NCI-H1436 (cell line): ENCODE measurements around the gene TMC4.

Experiments used
- DNase-seq: peaks from one replicate; lab custom pipeline; 2025; lab: John Stamatoyannopoulos, UW

Gene TMC4

DNA sequence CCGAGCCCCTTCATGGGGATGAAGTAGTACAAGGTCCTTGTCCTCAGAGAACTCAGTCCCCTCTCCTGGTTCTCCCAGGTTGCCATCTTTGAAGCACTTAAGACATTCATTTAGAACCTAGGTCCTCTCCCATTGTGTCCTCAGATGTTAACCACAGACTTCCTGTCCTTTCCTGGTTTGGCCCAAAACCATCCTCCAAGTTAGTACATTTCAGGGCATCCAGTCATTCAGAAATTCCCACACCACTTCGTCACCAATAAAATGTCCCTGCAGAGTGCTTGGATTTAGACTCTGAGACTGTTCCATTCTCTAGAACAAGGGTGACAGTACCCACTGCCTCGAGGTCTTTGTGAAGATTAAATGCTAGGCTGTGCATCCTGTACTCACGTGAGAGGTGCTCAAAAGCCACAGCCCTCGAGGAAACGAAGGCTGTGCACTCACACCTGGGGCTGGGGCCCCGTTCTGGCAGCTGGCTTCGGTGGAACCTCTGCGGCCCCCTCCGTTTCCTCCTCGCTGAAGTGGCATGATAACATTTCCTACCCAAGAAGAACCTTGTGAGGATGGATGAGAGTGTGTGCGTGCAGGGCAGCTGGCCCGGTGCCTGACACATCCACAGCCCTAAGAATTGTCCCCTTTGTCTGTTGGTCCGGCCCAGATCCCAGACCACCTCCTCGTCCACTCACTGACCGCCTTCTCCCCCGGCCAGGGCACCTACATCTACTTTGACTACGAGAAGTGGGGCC, 18.2 kb downstream of the TMC4 start:
- no peak for DNase-seq

GRCh38 chr19:54153731-54154326, 19.1 kb downstream of the TMC4 start:
- DNase-seq: no peak

- no peak for DNase-seq
These were observed 20.0 kb downstream of the TMC4 start for GRCh38 chr19:54152878-54153524.

DNA sequence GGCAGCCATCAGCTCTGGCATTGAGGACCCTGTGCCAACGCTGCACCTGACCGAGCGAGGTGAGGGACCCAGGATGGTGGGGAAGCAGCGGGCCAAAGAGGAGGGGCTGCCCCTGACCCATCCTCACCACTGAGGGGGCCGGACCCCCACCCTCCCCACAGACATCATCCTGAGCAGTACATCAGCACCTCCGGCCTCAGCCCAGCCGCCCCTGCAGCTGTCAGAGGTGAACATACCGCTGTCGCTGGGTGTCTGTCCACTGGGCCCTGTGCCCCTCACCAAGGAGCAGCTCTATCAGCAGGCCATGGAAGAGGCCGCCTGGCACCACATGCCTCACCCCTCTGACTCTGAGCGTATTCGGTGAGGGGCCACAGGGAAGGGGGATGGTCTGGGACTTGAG, 20.7 kb downstream of the TMC4 start:
- no peak for DNase-seq

- no peak for DNase-seq
These were observed 21.5 kb downstream of the TMC4 start for GRCh38 chr19:54151362-54152035.

DNA sequence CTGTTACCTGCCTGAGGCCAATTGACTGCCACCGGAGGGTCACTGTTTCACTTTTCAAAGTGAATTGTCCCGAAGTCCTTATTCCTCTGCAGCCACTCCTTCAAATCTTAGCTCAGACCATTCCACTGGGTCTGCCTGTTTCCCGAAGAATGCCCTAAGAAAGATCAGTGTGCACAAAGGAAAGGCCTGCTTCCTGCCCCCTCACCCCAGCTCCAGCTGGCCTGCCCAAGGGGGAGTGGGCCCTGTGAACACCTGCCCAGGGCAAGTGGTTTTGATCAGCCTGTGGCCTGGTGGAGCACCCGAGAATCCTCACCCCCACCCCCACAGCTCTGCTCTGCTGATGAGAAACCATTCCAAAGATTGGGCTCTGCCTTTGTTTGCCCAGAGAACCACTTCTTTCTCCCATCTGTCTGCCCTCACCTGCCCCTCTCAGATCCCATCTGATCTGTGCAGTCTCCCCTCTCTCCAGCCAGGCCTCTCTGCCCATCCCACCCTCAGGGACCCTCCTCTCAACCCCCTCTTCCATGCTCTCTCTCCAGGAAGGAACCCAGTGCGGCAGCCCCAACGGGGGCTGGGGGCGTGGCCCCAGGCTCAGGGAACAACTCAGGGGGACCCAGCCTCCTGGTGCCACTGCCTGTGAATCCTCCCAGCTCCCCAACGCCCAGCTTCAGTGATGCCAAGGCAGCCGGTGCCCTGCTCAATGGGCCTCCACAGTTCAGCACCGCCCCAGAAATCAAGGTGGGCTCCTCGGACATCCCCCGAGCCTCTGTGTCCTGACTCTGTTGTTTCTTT, 23.7 kb downstream of the TMC4 start:
- DNase-seq: no peak

DNA sequence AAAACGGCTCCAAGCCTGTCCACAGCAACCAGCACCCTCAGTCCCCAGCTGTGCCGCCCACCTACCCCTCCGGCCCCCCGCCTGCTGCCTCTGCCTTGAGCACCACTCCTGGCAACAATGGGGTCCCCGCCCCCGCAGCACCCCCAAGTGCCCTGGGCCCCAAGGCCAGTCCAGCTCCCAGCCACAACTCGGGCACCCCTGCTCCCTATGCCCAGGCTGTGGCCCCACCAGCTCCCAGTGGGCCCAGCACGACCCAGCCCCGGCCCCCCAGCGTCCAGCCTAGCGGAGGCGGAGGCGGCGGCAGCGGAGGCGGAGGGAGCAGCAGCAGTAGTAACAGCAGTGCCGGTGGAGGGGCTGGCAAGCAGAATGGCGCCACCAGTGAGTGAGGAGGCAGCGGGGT, 24.8 kb downstream of the TMC4 start:
- no peak for DNase-seq

DNA sequence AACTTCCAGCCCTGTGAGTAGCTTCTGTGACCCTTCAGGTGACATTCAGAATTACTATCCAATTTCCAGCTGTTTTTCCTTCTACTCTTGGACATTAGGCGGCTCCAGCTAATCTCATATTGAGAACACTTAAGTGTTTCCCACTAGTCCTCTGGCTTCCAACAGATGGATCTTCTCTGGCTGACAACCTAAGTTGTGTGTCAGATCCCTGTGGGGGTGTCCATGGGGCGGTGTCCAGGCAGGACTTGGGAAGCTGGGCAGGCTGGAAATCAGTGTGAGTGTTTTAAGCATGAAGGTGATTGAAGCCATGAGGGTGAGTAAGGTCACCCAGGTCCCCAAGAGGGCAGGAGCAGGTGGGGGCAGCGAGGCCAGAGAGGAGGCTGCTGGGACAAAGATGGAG, 25.3 kb downstream of the TMC4 start:
- DNase-seq: no peak

GRCh38 chr19:54145541-54146158, 27.3 kb downstream of the TMC4 start:
- no peak for DNase-seq

DNA sequence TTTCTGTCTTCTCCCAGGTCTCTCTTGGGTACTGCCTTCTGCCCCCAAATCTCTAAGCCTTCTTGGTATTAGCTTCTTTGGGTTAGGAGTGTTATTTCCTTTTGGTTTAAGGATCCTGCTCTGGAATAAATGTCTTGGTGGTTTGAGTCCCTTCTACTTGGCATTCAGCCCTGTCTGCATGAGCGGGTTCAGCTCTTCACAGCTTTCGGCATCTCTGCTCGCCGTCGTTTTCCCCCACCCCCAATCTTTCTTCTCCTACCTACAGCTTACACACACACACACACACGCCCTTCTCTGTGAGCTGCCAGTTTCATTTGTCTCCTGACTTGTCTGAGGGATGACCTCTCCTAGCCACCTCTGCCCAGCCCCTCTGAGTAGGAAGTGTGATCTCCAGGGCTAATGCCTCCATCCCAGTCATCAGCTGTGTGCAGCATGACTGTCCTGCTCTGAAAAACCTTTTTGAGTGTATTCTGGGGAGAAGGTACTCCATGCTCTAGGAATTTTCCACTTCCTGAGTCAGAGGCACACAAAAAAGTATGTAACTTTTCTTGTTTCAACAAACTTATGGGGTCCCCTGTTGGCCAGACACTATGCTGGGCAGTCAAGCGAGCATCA, 30.7 kb downstream of the TMC4 start:
- DNase-seq: no peak

- no peak for DNase-seq
These were observed 31.6 kb downstream of the TMC4 start for GRCh38 chr19:54141356-54141755.

DNA sequence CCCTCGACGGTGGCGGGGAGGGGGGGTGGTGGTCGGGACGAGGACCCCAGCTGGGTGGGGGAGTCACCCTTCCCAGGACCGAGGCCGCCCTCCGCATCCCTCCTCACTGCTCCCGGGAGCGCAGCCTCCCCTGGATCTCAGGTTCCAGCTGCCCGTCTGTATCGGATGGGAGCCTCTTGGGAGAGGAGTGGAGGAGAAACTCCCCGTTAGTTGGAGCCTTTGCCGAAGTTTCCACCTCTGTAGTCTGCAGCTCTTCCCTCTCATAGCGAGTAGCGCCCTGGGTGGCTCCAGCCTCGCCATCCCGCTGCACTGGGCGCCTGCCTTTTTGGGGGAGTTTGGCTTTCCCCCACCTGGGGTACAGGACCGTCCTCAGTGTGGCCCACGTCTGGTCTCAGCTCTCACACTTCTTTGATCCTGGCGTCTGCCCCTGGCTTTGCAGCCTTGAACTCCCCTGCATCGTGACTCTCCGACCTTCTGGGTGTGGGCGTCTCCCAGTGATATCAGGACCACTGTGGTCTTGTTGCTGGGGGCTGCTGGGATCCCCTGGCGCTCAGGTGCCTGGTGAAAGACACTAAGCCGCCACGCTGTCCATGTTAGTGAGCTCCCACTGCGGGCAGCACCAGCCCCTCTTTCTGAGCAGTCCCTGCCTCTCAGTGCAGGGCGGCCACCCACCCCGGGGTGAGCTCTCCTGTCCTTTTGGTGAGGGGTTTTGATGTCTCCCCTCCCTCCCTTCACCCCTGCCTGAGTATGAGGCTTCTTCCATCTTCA, 34.3 kb downstream of the TMC4 start:
- DNase-seq: no peak

DNA sequence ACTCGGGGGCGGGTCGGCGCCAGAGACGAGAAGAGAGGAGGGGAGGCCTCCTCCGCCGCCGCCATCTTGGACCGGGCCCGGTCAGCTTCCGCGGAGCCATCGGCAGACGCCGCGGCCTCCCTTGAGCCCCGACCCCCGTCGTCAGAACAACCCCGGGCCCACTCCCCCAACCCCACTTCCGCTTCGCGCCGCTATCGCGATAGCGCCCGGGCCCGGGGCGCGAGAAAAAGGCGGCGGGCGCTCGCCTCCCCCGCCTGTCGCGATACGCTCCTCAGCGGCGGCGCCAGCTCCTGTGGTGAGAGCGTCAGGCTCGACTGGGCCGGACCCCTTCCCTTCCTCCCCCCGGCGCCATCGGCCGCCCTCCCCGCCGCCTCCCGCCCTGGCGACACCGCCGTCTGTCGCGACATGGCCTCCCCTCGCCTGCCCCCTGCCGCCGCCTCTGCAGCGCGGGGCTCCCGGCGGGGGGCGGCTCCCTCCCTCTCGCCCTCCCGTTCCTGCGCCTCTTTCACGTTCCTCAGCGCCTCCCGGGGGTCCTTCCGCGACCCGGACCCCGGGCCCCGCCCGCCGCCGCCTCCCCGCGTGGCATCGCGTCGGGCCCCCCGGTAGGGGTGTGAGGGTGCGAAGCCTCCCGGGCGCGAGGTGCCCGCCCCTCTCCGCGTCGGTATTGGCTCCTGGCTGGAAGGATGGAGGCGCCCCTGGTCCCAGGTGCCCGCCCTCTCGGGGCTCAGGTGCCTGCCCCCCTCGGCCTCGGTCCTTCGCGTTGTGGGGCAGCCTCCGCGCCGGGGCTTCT, 35.1 kb downstream of the TMC4 start, which contains the start of gene CNOT3:
TSS of gene CNOT3 (plus strand) at position 64 of the 790 bp plus-strand sequence. CDS start 5,217 bp downstream, outside the sequence.
- DNase-seq: no peak

GRCh38 chr19:54136864-54137698, 35.9 kb downstream of the TMC4 start:
- DNase-seq: peak; percentile 100

- no peak for DNase-seq
These were observed 36.7 kb downstream of the TMC4 start for GRCh38 chr19:54136086-54136863.

DNA sequence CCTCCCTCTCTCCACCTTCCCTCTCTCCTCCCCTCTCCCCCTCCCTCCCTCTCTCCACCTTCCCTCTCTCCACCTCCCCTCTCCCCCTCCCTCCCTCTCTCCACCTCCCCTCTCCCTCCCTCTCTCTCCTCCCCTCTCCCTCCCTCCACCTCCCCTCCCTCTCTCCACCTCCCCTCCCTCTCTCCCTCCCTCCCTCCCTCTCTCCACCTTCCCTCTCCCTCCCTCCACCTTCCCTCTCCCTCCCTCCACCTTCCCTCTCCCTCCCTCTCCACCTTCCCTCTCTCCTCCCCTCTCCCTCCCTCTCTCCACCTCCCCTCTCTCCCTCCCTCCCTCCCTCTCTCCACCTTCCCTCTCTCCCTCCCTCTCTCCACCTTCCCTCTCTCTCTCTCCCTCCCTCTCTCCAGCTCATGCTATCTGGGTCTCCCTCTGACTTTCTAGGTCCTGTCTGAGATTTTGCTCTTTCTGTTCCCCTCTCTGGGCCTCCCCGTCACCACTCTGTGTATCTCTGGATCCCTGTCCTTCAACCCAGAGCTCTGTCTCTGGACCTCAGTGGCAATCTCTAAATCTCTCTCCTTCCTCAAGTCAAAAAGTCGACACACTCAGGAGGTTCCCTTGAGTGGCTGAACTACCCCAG, 38.9 kb downstream of the TMC4 start:
- no peak for DNase-seq

DNA sequence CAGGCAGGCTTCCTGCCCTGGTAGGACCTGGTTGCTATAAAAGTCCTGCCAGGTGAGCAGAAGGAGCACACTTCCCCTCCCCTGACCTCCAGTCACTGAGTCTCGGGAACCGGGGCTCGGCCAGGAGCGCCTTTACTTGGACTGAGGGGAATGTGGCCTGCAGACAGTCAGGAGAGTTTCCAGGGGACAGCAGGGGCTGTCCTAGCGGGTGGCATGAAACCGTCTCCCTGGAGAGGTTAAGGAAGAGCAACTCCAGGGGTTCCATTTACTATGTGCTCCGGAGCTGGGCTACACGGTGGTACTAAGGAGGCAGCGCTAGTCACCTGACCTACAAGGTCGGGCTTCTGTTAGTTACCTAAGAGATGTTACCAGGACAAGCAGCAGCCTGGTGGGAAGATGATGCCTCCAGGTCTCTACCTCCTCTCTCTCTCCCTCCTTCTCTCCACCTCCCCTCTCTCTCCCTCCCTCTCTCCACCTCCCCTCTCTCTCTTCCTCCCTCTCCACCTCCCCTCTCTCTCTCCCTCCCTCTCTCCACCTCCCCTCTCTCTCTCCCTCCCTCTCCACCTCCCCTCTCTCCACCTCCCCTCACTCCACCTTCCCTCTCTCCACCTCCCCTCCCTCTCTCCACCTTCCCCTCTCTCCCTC, 39.5 kb downstream of the TMC4 start:
- DNase-seq: peak; percentile 92
